Testis (tissue), 3 donors: ENCODE data around the gene PMFBP1. TPM values are rescaled to one million over a fixed set of nuclear protein-coding genes. Genes with fewer than 3 reads are reported as not detected.

Source experiments
- DNase-seq: peaks from one replicate; pipeline ENCODE4 v3.0.0-alpha.2; 2019
- H3K27ac ChIP-seq, 2 donors: fragments of 200-600 bp; sonication (generic); one replicate each; pipeline ENCODE4 v1.5.1; 2019
- H3K27me3 ChIP-seq: fragments of 200-600 bp; sonication (generic); one replicate; pipeline ENCODE4 v1.5.1; 2019
- H3K36me3 ChIP-seq: fragments of 200-600 bp; sonication (generic); one replicate; pipeline ENCODE4 v1.5.1; 2017; ENCODE audit warnings: low read depth; ENCODE audit errors: missing control alignments
- H3K4me1 ChIP-seq: fragments of 200-600 bp; sonication (generic); one replicate; pipeline ENCODE4 v1.5.1; 2019
- H3K4me3 ChIP-seq, 2 donors: fragments of 200-600 bp; sonication (generic); one replicate each; pipeline ENCODE4 v1.5.1; 2017 to 2019
- H3K9me3 ChIP-seq: fragments of 200-600 bp; sonication (generic); one replicate; pipeline ENCODE4 v1.5.1; 2017
- POLR2A ChIP-seq: fragments of 450-650 bp; IDR thresholded peaks from one replicate; pipeline ENCODE4 v1.6.1; 2017; ENCODE audit warnings: antibody characterized with exemption, mild to moderate bottlenecking, moderate library complexity
- WGBS, 2 donors: methylation state at CpG; one replicate each; pipeline ENCODE4 v1.1.5; 2018; 5-methylcytosine and 5-hydroxymethylcytosine counted together
- intact Hi-C: fragments of 100-400 bp; cut with DNase I; formaldehyde crosslinking; loops from one replicate; pipeline ENCODE4 v1.15.1; 2023; ENCODE audit warnings: low total_unique reads
- polyA plus RNA-seq: library from polyadenylated mRNA; stranded (reverse); fragments of 350-450 nt; fragmentation: Illumina TruSeq; extraction: RNeasy Lipid Tissue Mini Kit (QIAGEN cat#74804); gene quantifications from one replicate; pipeline ENCODE4 v1.2.3, GENCODE V29; 2014; ENCODE audit warnings: low read depth, low replicate concordance; ENCODE audit not compliant: insufficient read depth
- total RNA-seq, 2 donors: library from RNA; depleted of rRNA; stranded (reverse); fragments of >200 nt; gene quantifications; one replicate each; pipeline ENCODE4 v1.2.3, GENCODE V29; 2016
- TF ChIP-seq, protein P1 (sequence below), 3 experiments: fragments of 450-650 bp in 2 of 3; fragments of 200-600 bp in 1 of 3; sonication (generic) in 1 of 3; IDR thresholded peaks; one replicate each; pipeline ENCODE4 v1.5.1; 2016 to 2019; ENCODE audit warnings: antibody characterized with exemption in 3 of 3, mild to moderate bottlenecking in 2 of 3, moderate library complexity in 1 of 3

Gene PMFBP1
- total and polyA plus RNA-seq, 3 donors from 2014 or later = 14.4 to 33.5 (median 24.3) TPM

DNA sequence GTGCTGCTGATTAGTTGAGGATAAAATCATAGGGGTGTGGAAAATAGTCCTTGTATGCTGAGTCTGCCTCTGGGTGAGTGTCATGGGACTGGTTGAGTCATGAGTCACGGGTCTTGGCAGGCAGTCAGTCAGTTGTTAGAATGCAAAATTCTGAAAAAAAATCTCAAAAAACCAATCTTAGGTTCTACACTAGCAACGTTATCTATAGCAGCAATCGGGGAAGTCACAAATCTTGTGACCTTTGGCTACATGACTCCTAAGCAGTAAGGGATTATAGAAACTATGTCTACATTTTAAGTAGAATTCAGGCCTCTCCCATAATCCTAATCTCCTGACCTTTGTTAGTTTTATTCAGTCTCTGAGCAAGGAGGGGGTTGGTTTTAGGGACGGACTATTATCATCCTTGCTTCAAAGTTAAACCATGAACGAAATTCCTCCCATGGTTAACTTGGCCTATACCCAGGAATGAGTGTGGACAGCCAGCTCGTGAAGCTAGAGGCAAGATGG lies 18.0 kb upstream of the PMFBP1 start:
- peak; percentile 38 for DNase-seq
- Histone ChIP-seq H3K27me3 (no peaks in the 10 kb centered on the region), H3K4me1 (peaks cover 5% of the 10 kb centered on the region), H3K36me3 (no peaks in the 10 kb centered on the region), H3K27ac (no peak overlapping the region), H3K9me3 (no peaks in the 10 kb centered on the region), H3K4me3 (no peak overlapping the region)
- 61 to 65% methylated on average over 6 of the region's 6 CpGs for WGBS, 2 donors
- intact Hi-C loops = no loop called here
- TF ChIP-seq, protein P1, sequence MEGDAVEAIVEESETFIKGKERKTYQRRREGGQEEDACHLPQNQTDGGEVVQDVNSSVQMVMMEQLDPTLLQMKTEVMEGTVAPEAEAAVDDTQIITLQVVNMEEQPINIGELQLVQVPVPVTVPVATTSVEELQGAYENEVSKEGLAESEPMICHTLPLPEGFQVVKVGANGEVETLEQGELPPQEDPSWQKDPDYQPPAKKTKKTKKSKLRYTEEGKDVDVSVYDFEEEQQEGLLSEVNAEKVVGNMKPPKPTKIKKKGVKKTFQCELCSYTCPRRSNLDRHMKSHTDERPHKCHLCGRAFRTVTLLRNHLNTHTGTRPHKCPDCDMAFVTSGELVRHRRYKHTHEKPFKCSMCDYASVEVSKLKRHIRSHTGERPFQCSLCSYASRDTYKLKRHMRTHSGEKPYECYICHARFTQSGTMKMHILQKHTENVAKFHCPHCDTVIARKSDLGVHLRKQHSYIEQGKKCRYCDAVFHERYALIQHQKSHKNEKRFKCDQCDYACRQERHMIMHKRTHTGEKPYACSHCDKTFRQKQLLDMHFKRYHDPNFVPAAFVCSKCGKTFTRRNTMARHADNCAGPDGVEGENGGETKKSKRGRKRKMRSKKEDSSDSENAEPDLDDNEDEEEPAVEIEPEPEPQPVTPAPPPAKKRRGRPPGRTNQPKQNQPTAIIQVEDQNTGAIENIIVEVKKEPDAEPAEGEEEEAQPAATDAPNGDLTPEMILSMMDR (IDR thresholded peaks at IDR 0.05) = no peak
- TF ChIP-seq POLR2A = no peak

DNA sequence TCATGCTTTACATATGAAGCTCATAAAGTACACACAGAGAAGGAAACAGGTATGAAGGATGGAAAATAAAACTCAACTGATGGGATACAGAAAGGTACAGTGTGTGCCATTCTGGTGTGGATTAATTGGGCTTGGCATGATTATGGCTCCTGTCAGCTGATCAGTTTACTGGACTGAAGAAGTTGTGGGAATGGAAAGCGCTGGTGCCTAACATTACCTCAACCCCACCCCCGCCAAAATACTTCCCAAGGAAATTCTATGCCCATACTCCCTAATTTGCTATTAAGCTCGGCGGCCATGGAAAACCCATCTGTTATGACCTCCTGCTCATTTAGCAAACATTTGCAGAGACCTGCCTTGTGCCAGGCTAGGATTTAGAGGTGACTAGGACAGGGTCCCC lies 16.6 kb upstream of the PMFBP1 start:
- H3K36me3 ChIP-seq = no peaks in the 10 kb centered on the region
- no peaks in the 10 kb centered on the region for H3K27me3 ChIP-seq
- intact Hi-C loops = no loop called here
- peaks cover 5% of the 10 kb centered on the region for H3K4me1 ChIP-seq
- TF ChIP-seq POLR2A = no peak
- TF ChIP-seq, protein P1 (IDR thresholded peaks at IDR 0.05) = no peak
- WGBS, 2 donors = 97 to 98% methylated on average over 4 of the region's 4 CpGs
- H3K9me3 ChIP-seq = no peaks in the 10 kb centered on the region
- H3K27ac ChIP-seq = no peak overlapping the region
- H3K4me3 ChIP-seq = no peak overlapping the region
- DNase-seq = no peak

DNA sequence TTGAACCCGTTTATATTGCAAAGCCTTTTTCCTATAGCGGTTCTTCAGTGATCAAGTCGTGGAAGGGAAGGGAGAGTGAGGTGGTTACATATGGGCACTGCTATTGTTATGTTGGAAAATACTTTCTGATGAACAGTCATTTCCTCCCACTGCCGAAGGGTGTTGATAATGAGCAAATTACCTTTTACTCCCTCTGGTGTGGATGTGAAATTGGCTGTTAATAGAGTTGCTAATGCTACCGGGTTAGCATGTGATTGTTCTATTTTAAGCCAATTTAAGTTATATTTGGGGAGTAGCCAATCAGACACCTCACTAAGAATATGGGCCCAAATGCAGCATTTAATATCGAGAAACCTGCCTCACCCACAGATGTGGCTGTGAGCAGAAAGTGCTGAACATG lies 15.6 kb upstream of the PMFBP1 start:
- Histone ChIP-seq H3K9me3 (no peaks in the 10 kb centered on the region), H3K27me3 (no peaks in the 10 kb centered on the region), H3K36me3 (no peaks in the 10 kb centered on the region), H3K4me1 (peaks cover 5% of the 10 kb centered on the region), H3K4me3 (no peak overlapping the region), H3K27ac (no peak overlapping the region)
- 57 to 71% methylated on average over 6 of the region's 6 CpGs for WGBS, 2 donors
- no peak for DNase-seq
- intact Hi-C loops = no loop called here
- TF ChIP-seq, protein P1 (IDR thresholded peaks at IDR 0.05) = no peak
- no peak for TF ChIP-seq POLR2A

DNA sequence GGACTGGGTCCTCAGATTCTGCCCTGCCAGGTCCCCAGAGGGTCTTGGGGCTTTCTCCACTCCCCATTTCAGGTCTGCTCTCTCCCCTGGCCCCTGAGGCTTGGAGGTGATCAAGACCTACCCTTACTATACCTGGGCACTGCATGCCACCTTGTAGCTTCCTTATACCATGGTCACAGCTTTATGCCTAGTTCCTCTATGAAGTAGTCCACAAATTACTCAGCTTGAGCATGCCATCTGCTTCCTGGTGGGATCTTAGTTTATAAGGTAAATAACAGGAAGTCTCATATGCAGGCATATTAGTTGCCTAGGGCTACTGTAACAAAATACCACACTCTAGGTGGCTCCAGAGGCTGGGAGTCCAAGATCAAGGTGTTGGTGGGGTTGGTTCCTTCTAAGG lies 11.0 kb upstream of the PMFBP1 start:
- TF ChIP-seq, protein P1 (IDR thresholded peaks at IDR 0.05) = no peak
- TF ChIP-seq POLR2A = no peak
- no peaks in the 10 kb centered on the region for H3K4me1 ChIP-seq
- H3K27ac ChIP-seq = no peak overlapping the region
- no peak for DNase-seq
- no peaks in the 10 kb centered on the region for H3K36me3 ChIP-seq
- intact Hi-C loops = no loop called here
- no peaks in the 10 kb centered on the region for H3K9me3 ChIP-seq
- H3K4me3 ChIP-seq = no peak overlapping the region
- no peaks in the 10 kb centered on the region for H3K27me3 ChIP-seq

DNA sequence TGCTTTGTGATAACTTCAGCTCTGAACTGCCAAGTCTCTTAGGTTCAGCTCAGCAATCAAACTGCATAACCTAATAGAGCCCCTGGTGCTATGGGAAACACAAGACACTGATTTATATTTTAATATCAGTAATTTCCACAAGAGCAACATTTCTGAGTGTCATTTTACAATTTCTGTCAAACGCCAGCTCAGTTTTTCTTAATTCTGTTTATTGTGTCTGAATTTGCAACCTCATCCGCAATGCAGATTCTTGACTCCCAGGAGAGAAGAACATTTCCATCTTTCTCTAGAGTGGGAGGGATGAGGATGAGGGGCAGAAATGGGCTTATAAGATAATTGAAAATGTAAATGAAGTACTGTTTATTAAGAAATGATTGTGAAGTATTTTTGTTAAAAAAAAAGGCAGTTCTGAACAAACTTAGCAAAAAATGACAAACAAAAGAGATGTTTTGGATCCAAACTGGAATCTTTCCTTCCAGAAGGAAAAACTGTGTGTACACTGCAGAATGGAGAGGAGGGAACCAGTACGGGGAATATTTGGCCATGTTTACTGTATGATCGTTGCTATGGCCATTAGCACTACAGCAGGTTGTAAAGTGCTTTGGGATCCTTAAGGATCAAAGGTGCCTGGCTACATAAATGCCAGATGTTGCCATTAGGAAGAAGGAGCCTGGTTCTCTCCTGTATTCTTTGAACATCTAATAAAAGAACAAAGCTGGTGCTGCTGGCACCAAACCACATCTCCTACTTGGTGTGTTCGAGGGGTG lies 7.4 kb upstream of the PMFBP1 start:
- Histone ChIP-seq H3K9me3 (no peaks in the 10 kb centered on the region), H3K27ac (no peak overlapping the region), H3K4me1 (no peaks in the 10 kb centered on the region), H3K36me3 (no peaks in the 10 kb centered on the region), H3K4me3 (no peak overlapping the region), H3K27me3 (no peaks in the 10 kb centered on the region)
- WGBS, 2 donors = 42 to 50% methylated on average over 5 of the region's 5 CpGs
- TF ChIP-seq, protein P1 (IDR thresholded peaks at IDR 0.05) = no peak
- no peak for TF ChIP-seq POLR2A
- intact Hi-C loops = no loop called here
- no peak for DNase-seq
